ENCODE data around the gene TEX19. TPM values are rescaled to one million over a fixed set of nuclear protein-coding genes. Genes with fewer than 3 reads are reported as not detected.

TEX19 gene, protein sequence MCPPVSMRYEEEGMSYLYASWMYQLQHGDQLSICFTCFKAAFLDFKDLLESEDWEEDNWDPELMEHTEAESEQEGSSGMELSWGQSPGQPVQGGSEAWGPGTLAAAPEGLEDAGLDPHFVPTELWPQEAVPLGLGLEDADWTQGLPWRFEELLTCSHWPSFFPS
- total RNA-seq, result under 0.01 TPM in 1 of 2 replicates, not detected in the other

DNA sequence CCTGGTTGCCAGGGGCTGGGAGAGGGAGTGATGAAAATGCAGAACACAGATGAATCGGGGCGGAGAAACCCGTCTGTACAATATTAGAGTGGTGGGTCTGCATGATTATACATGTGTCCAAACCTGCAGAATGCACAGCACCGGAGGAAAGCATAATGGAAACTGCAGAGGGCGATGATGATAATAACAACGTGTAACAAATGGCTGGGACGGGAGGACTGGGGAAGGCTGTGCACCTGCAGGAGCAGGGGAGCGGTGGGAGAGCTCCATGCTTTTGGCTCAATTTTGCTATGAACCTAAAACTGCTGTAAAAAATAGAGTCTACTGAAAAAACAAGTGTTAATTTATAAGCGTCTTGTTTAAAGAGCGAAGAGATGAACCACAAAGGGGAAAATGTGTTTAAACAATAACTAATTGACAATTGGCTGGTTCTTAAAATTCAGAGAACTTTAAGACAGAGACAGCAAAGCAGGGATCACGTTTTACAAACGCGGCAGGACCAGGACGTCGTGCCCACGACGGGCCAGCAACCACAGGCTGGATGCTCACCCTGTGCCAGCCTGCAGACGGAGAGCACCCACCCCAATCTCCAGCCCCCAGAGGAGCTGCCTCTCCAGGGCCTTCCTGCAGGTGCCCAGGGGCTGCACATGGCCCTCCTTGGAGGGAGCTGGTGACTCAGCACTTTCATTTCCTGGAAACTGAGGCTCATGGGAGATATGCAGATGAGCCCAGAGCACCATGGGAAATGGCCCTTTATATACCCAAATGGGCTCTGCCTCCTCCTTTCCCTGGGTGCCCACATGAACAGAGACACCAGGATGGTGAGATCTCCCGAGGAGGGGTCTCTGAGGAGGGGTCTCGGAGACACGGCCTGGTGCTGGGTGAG is at the start of gene TEX19:
Gene TEX19, plus strand, starts transcription at position 783 of the 886 bp plus-strand sequence. CDS start 2,904 bp downstream, outside the sequence.

DNA sequence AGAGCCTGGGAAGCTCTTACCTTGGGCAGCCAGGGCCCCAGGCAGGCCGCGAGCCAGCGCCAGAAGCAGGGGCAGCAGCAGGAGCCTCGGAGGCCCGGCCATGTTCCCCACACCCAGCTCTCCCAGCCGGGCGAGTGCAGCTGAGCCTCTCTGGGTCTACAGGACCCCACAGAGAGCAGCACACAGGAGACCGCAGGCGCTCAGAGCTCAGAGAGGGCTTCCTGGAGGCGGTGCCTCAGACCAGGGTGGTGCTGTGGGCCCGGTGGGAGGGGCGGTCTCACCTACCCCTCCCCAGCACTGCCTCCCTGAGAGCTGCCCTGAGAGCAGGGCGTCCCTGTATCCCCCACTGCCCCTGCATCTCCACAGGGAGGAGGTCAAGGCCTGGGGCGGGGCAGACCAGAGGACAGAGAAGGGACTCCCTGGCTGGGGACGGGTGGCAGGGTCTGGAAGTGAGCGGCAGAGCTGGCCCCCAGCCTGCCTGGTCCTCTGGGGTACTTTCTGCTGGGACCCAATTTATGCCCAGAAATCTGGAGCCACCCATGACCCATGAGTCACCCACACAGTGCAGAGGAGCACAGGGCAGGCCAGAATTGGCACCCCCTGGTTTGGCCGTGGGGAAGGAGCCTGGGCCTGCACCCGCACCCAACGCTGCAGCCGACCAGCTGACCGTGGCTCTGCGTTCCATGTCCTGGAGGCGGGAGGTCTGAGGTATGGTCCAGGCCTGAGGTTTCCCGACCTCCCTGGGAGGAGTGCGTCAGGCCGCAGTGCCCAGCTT is 41.5 kb upstream of the TEX19 start, which contains the start of gene CD7:
Gene CD7, minus strand, starts transcription at position 215 of the 775 bp plus-strand sequence. Its CDS starts 113 bp downstream, at position 102.

DNA sequence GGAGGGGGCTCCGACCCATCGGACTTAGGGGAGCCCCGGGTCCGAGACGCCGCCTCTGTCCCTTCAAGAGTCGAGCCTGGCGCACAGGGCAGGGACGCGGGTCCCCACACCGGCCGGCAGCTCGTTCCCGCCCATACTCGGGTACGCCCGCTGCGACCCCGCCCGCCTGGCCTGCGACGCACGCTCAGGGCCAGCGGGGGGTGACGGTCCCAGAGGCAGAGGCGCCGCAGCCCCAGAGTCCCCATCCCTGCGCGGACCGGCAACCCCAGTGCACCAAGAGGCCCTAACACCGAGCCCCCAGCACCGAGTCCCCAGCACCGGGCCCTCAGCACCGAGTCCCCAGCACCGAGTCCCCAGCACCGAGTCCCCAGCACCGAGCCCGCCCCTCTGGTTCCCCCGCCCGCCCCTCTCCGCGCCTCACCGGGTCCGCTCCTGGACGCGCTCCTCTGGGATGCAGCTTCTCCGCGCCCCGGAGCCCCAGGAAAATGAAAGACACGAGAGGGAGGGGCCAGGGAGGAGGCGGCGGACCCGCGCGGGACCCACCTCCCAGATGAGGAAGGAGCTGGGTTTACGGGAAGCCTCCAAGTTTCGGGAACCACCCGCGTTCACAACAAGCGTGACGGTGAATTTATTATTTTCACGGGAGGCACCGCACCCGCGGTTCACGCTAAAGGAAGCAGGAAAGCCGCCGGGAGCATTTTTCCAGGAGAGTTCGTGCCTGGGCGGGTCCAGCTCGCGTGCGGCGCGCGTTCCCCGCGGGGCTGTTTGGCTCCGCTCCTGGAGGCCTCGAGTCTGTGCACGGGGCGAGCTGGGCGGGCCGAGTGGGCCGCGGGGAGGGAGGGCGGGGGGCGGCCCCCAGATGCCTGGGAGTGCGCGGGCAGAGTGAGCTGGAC is 25.5 kb upstream of the TEX19 start, which contains the start of gene SECTM1:
Gene SECTM1, minus strand, starts transcription at position 488 of the 893 bp plus-strand sequence. CDS start 6,526 bp downstream, outside the sequence.

DNA sequence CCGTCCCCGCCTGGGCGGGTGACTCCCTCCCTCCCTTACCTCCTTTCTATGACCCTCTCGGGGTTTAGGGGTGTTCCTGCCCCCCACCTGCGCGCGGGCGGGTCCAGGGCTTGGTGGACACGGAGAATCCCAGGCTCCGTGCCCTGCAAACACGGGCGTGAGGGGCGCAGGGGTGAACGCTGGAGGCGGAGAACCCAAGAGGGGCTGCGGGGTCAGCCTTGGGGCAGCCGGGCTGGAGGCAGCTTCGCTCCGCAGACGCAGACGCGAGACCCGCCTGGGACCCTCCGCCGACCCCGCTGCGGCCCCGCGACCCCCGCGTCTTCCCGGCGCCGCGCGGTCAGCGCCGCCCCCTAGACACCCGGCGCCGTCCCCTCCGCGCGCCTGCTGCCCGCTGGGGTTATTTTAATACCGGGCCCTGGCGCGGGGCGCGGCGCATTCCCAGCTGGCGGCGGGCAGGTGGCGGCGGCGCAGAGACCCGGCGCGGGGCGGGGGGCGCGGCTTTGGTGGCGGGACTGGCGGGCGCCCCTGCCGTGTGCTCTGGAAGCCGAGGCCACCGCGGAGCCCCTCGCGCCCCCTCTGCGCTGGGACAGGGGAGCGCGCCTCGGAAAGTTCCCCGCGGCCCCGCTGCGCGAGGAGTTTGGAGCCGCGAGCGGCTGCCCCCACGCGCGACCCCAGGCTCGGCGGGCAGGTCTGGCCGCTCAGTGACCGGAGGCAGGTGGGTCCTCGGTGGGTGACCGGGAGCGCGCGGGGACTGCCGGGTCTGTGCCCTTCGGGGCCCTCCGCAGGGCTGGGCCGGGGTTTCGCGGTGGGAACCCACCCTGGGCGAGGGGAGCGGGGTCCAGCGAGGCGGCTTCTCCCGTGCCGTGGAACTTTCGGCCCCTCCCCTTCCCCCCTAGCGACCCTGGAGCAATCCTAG is 12.5 kb downstream of the TEX19 start, which contains the start of gene UTS2R:
Gene UTS2R, plus strand, starts transcription at position 433 of the 916 bp plus-strand sequence. CDS start 2,560 bp downstream, outside the sequence.

Other genes starting within 250 kb of the TEX19 start
- gene CCDC57, start 146.4 kb upstream of the TEX19 start, total RNA-seq, result 11.1 and 16.0 TPM in 2 replicates
- 165 and 326 TPM in 2 replicates for gene SLC16A3, start 130.2 kb upstream of the TEX19 start, total RNA-seq
- gene CSNK1D, start 85.5 kb upstream of the TEX19 start, total RNA-seq, result 40.1 and 46.3 TPM in 2 replicates
- gene CD7, start 41.6 kb upstream of the TEX19 start, total RNA-seq, result 0.09 and 0.14 TPM in 2 replicates
- 15.6 and 19.3 TPM in 2 replicates for gene SECTM1, start 25.5 kb upstream of the TEX19 start, total RNA-seq
- not detected in 2 replicates for gene UTS2R, start 12.5 kb downstream of the TEX19 start, total RNA-seq
- gene HEXD, start 59.1 kb downstream of the TEX19 start, total RNA-seq, result 9.4 and 9.7 TPM in 2 replicates
- gene OGFOD3, start 59.3 kb downstream of the TEX19 start, total RNA-seq, result 15.2 and 30.3 TPM in 2 replicates
- gene CYBC1, start 91.5 kb downstream of the TEX19 start, total RNA-seq, result 48.5 and 65.9 TPM in 2 replicates
- gene NARF, start 99.5 kb downstream of the TEX19 start, total RNA-seq, result 20.3 and 35.0 TPM in 2 replicates
- 19.9 and 26.0 TPM in 2 replicates for gene FOXK2, start 160.5 kb downstream of the TEX19 start, total RNA-seq